Endothelial cell of umbilical vein (primary cell): ENCODE results near the gene RDX. TPM values are rescaled to one million over a fixed set of nuclear protein-coding genes. Genes with fewer than 3 reads are reported as not detected.

Experiments
- BruUV-seq: library from RNA; stranded (reverse); fragments of 400-500 nt; replicated peaks from 2 replicates; lab custom pipeline; 2021; lab: Mats Ljungman, UMichigan
- CTCF ChIA-PET: fragments of 300-600, 350-600 bp; sonication (Branson Sonifier 250); formaldehyde crosslinking; loops from one replicate; lab custom pipeline; 2021; ENCODE audit warnings: antibody characterized with exemption, inconsistent platforms; lab: Charles Lee
- POLR2A ChIA-PET: fragments of 300-600, 350-600 bp; sonication (Branson Sonifier 250); formaldehyde crosslinking; loops from one replicate; lab custom pipeline; 2021; ENCODE audit warnings: antibody characterized with exemption, inconsistent platforms; lab: Charles Lee
- DNase-seq: peaks from one replicate; pipeline ENCODE4 v3.0.0-alpha.2; 2011; ENCODE audit warnings: low read depth, low spot score
- FAIRE-seq: peaks from 2 replicates; lab custom pipeline; 2011; peaks lifted over from hg19 to GRCh38; lab: Jason Lieb, UNC
- H2AFZ ChIP-seq: 2 replicates; pipeline ENCODE4 v1.6.0; 2012; ENCODE audit warnings: low read depth, low read length, control low read depth, inconsistent platforms
- H3K27ac ChIP-seq: 2 replicates; pipeline ENCODE4 v1.5.1; 2011; ENCODE audit warnings: low read depth, mild to moderate bottlenecking, control low read depth, low read length, moderate library complexity; ENCODE audit not compliant: insufficient read depth
- H3K27me3 ChIP-seq, 2 experiments: 2 replicates each; pipeline versions ENCODE4 v1.6.0 to v1.6.1; 2011; ENCODE audit warnings: low read length in 2 of 2, mixed read lengths in 1 of 2; ENCODE audit not compliant: control insufficient read depth in 2 of 2, insufficient read depth in 2 of 2
- H3K36me3 ChIP-seq, 2 experiments: 2 replicates in 1 of 2; 3 replicates in 1 of 2; pipeline ENCODE4 v1.5.1; 2011; ENCODE audit warnings: low read length in 2 of 2, mild to moderate bottlenecking in 1 of 2, moderate library complexity in 1 of 2; ENCODE audit not compliant: control insufficient read depth in 2 of 2, insufficient read depth in 2 of 2; ENCODE audit errors: extremely low read depth in 1 of 2
- H3K4me1 ChIP-seq: 3 replicates; pipeline ENCODE4 v1.5.1; 2011; ENCODE audit warnings: mild to moderate bottlenecking, low read length; ENCODE audit not compliant: control insufficient read depth, insufficient read depth; ENCODE audit errors: extremely low read depth
- H3K4me2 ChIP-seq: 2 replicates; pipeline ENCODE4 v1.6.1; 2011; ENCODE audit warnings: low read length, control low read depth, mixed read lengths; ENCODE audit not compliant: insufficient read depth
- H3K4me3 ChIP-seq, 3 experiments: fragments of 200-600 bp in 1 of 3; sonication (generic), shearing (Covaris generic) in 1 of 3; replicated peaks in 1 of 3; 2 replicates each; pipeline ENCODE4 v1.5.1; 2011 to 2016; ENCODE audit warnings: control low read depth in 3 of 3, low read length in 3 of 3, mild to moderate bottlenecking in 2 of 3, inconsistent platforms in 1 of 3, low read depth in 1 of 3, moderate library complexity in 1 of 3; ENCODE audit not compliant: insufficient read depth in 1 of 3
- H3K79me2 ChIP-seq: 2 replicates; pipeline ENCODE4 v1.6.0; 2012; ENCODE audit warnings: low read length, inconsistent platforms; ENCODE audit not compliant: control insufficient read depth, insufficient read depth
- H3K9ac ChIP-seq: replicated peaks from 2 replicates; pipeline ENCODE3; 2011; ENCODE audit warnings: low read length, control low read depth; ENCODE audit not compliant: insufficient read depth; ENCODE audit errors: extremely low read depth
- H3K9me1 ChIP-seq: replicated peaks from 3 replicates; pipeline ENCODE4 v1.6.0; 2011; ENCODE audit warnings: mild to moderate bottlenecking, low read length; ENCODE audit not compliant: control insufficient read depth, insufficient read depth; ENCODE audit errors: extremely low read depth
- H3K9me3 ChIP-seq: replicated peaks from 2 replicates; pipeline ENCODE4 v1.5.1; 2012; ENCODE audit warnings: low read length, inconsistent platforms; ENCODE audit not compliant: control insufficient read depth, insufficient read depth
- H4K20me1 ChIP-seq: replicated peaks from 2 replicates; pipeline ENCODE3; 2011; ENCODE audit warnings: mild to moderate bottlenecking, low read length; ENCODE audit not compliant: control insufficient read depth, insufficient read depth; ENCODE audit errors: extremely low read depth
- CTCF ChIP-seq, 2 donors: IDR thresholded peaks; 1 replicate in 1 of 2; 2 replicates in 1 of 2; pipeline ENCODE4 v1.5.1; 2011; ENCODE audit warnings: low read length in 2 of 2, mild to moderate bottlenecking in 2 of 2, moderate library complexity in 2 of 2, control low read depth in 1 of 2, inconsistent platforms in 1 of 2, low read depth in 1 of 2; ENCODE audit not compliant: insufficient read depth in 1 of 2; ENCODE audit errors: extremely low read depth in 1 of 2
- EZH2 ChIP-seq: IDR thresholded peaks from 2 replicates; pipeline ENCODE4 v1.6.1; 2012; ENCODE audit warnings: borderline replicate concordance, low read depth, mild to moderate bottlenecking, moderate library complexity, low read length, inconsistent platforms; ENCODE audit not compliant: severe bottlenecking
- FOS ChIP-seq: IDR thresholded peaks from 2 replicates; pipeline ENCODE4 v1.6.1; 2011; ENCODE audit warnings: mild to moderate bottlenecking, low read length, moderate library complexity, borderline replicate concordance; ENCODE audit not compliant: insufficient read depth
- GATA2 ChIP-seq: IDR thresholded peaks from 2 replicates; pipeline ENCODE4 v1.7.0; 2011; ENCODE audit warnings: low read depth, mild to moderate bottlenecking, moderate library complexity, mixed read lengths, low read length; ENCODE audit not compliant: insufficient read length, insufficient read depth
- MAX ChIP-seq: IDR thresholded peaks from 2 replicates; pipeline ENCODE4 v1.6.1; 2011; ENCODE audit not compliant: insufficient read depth, insufficient read length
- MYC ChIP-seq: IDR thresholded peaks from one replicate; pipeline ENCODE4 v1.6.1; 2011; ENCODE audit warnings: mild to moderate bottlenecking, low read depth, low read length
- POLR2AphosphoS5 ChIP-seq: IDR thresholded peaks from 2 replicates; pipeline ENCODE4 v1.6.1; 2012; ENCODE audit warnings: low read depth, mild to moderate bottlenecking, control low read depth, low read length, moderate library complexity; ENCODE audit not compliant: insufficient read depth
- dilution Hi-C: fragments of 300-500 bp; cut with MboI; formaldehyde crosslinking; loops from one replicate; pipeline ENCODE4 v1.15.0; 2019; ENCODE audit warnings: low sequenced_read_pairs; ENCODE audit not compliant: extremely low pct_ligation_motif_present
- intact Hi-C: fragments of 100-400 bp; cut with micrococcal nuclease; formaldehyde crosslinking; loops from one replicate; pipeline ENCODE4 v1.10.0; 2022
- polyA plus RNA-seq, 4 experiments: library from polyadenylated mRNA; depleted of rRNA in 3 of 4; stranded (reverse) in 3 of 4; unstranded in 1 of 4; fragments of >200 nt; gene quantifications; 2 replicates each; pipeline versions ENCODE4 v1.2.1 to v1.2.3, GENCODE V29; 2011 to 2012; ENCODE audit warnings: missing spikeins in 1 of 4
- total RNA-seq: library from RNA; stranded (reverse); gene quantifications from 2 replicates; pipeline ENCODE4 v1.2.3, GENCODE V29; 2021

RDX gene
- total and polyA plus RNA-seq, 2 donors (not counting 3 experiments of a cell fraction or from before 2014, with no cell fraction given), result 47.9 to 280 TPM

- DNase-seq (no peak), FAIRE-seq (no peak)
- Histone ChIP-seq H3K27ac (no peak overlapping the region), H3K36me3 (no peaks in the 10 kb centered on the region), H3K27me3 (no peaks in the 10 kb centered on the region), H3K9me3 (no peaks in the 10 kb centered on the region), H3K4me3 (no peak overlapping the region), H3K79me2 (peaks cover 28% of the 10 kb centered on the region), H3K4me1 (peaks cover 25% of the 10 kb centered on the region), H4K20me1 (peaks cover 5% of the 10 kb centered on the region), H3K9me1 (no peaks in the 10 kb centered on the region), H2AFZ (no peak overlapping the region), H3K4me2 (no peak overlapping the region), H3K9ac (no peak overlapping the region)
- TF ChIP-seq FOS (no peak), EZH2 (no peak), MYC (no peak), POLR2AphosphoS5 (no peak), MAX (no peak), GATA2 (no peak), CTCF (IDR thresholded peaks at IDR 0.05; ENCODE audit: extremely low read depth in 1 of 2, insufficient read depth in 1 of 2, low read depth in 1 of 2, low read length in 2 of 2) (no peak)
- ChIA-PET CTCF (interaction anchor here (1.4 to 2.4 kb wide), 2 partner anchors 8 to 19 kb away, joined by 4 to 9 read pairs; no protein-coding TSS in a partner anchor), POLR2A (interaction anchor here (0.7 kb wide), 1 partner anchor 69 kb away, joined by 3 read pairs; no protein-coding TSS in a partner anchor)
- dilution Hi-C loops (no loop called here), intact Hi-C loops (no loop called here)
- BruUV-seq, result no TSS peak
Observed at GRCh38 chr11:110298301-110298765, 1.9 kb upstream of the RDX start.
